Lower lobe of right lung (tissue), 2 donors: ENCODE measurements around the gene LNPEP. TPM values are rescaled to one million over a fixed set of nuclear protein-coding genes. Genes with fewer than 3 reads are reported as not detected.

Experiments used
- ATAC-seq, 2 donors: fragments of 200-7000 bp; cut with Tn5 transposase; one replicate each; pipeline ENCODE4 v1.9.1; 2020 to 2022; ENCODE audit warnings: mild to moderate bottlenecking in 2 of 2, moderate library complexity in 2 of 2
- DNase-seq: peaks from one replicate; pipeline ENCODE4 v3.0.0-alpha.2; 2020
- H3K27ac ChIP-seq: fragments of 200-600 bp; one replicate; pipeline ENCODE4 v1.8.0; 2022
- H3K27me3 ChIP-seq: fragments of 200-600 bp; one replicate; pipeline ENCODE4 v1.8.0; 2022; ENCODE audit warnings: low read depth
- H3K36me3 ChIP-seq: fragments of 200-600 bp; one replicate; pipeline ENCODE4 v1.8.0; 2022; ENCODE audit warnings: mild to moderate bottlenecking
- H3K4me1 ChIP-seq: fragments of 200-600 bp; one replicate; pipeline ENCODE4 v1.8.0; 2022
- H3K4me3 ChIP-seq: fragments of 200-600 bp; one replicate; pipeline ENCODE4 v1.8.0; 2022; ENCODE audit warnings: mild to moderate bottlenecking
- H3K9me3 ChIP-seq: fragments of 200-600 bp; one replicate; pipeline ENCODE4 v1.8.0; 2022
- CTCF ChIP-seq: fragments of 200-600 bp; IDR thresholded peaks from one replicate; pipeline ENCODE4 v1.8.0; 2022; ENCODE audit warnings: antibody characterized with exemption, mild to moderate bottlenecking
- intact Hi-C: fragments of 100-400 bp; cut with DNase I; formaldehyde crosslinking; loops from one replicate; pipeline ENCODE4 v1.11.0; 2022
- total RNA-seq: library from RNA; stranded (reverse); fragmentation: NEBNext Ultra II Directional; extraction: Animal tissue kit (Norgen Biotek cat#: 25700); gene quantifications from one replicate; pipeline ENCODE4 v1.2.1, GENCODE V29; 2021
- donor health status: DM: no; HTN: yes; CAD: no; lungs with severe emphysema.

Gene LNPEP
- total RNA-seq, 1 donor from 2014 or later, result 59.6 TPM

GRCh38 chr5:96978812-96979449 lies 43.1 kb downstream of the LNPEP start:
- DNase-seq (no peak), ATAC-seq (no peak)
- Histone ChIP-seq H3K4me1 (peaks cover 18% of the 10 kb centered on the region), H3K9me3 (no peaks in the 10 kb centered on the region), H3K27me3 (no peaks in the 10 kb centered on the region), H3K27ac (no peak overlapping the region), H3K36me3 (peaks cover 38% of the 10 kb centered on the region), H3K4me3 (no peak overlapping the region)
- no peak for TF ChIP-seq CTCF
- intact Hi-C loops, result no loop called here

- no peaks in the 10 kb centered on the region for H3K9me3 ChIP-seq
- intact Hi-C loops, result no loop called here
- ATAC-seq, result no peak
- DNase-seq, result no peak
- peaks cover 64% of the 10 kb centered on the region for H3K36me3 ChIP-seq
- no peak for TF ChIP-seq CTCF
- H3K27me3 ChIP-seq, result no peaks in the 10 kb centered on the region
- H3K4me3 ChIP-seq, result no peak overlapping the region
- H3K27ac ChIP-seq, result no peak overlapping the region
- no peaks in the 10 kb centered on the region for H3K4me1 ChIP-seq
These were observed 48.8 kb downstream of the LNPEP start for GRCh38 chr5:96984506-96985192.

GRCh38 chr5:96986450-96986849 lies 50.6 kb downstream of the LNPEP start:
- no peaks in the 10 kb centered on the region for H3K9me3 ChIP-seq
- no peak overlapping the region for H3K27ac ChIP-seq
- ATAC-seq, result no peak
- peaks cover 65% of the 10 kb centered on the region for H3K36me3 ChIP-seq
- no peaks in the 10 kb centered on the region for H3K4me1 ChIP-seq
- TF ChIP-seq CTCF, result no peak
- intact Hi-C loops, result no loop called here
- H3K4me3 ChIP-seq, result no peak overlapping the region
- no peak for DNase-seq
- H3K27me3 ChIP-seq, result no peaks in the 10 kb centered on the region

GRCh38 chr5:96990102-96990501 lies 54.2 kb downstream of the LNPEP start:
- intact Hi-C loops, result no loop called here

GRCh38 chr5:96991708-96992107 lies 55.8 kb downstream of the LNPEP start:
- Histone ChIP-seq H3K9me3 (no peaks in the 10 kb centered on the region), H3K27ac (no peak overlapping the region), H3K4me1 (no peaks in the 10 kb centered on the region), H3K4me3 (no peak overlapping the region), H3K36me3 (peaks cover 61% of the 10 kb centered on the region), H3K27me3 (no peaks in the 10 kb centered on the region)
- no peak for TF ChIP-seq CTCF
- intact Hi-C loops, result no loop called here
- DNase-seq (no peak), ATAC-seq (no peak)

More at GRCh38 chr5:96990102-96990501, 54.2 kb downstream of the LNPEP start:
- Histone ChIP-seq H3K27me3 (no peaks in the 10 kb centered on the region), H3K36me3 (peaks cover 74% of the 10 kb centered on the region), H3K4me3 (no peak overlapping the region), H3K9me3 (no peaks in the 10 kb centered on the region), H3K27ac (no peak overlapping the region), H3K4me1 (no peaks in the 10 kb centered on the region)
- ATAC-seq, result no peak
- no peak for TF ChIP-seq CTCF
- no peak for DNase-seq
